Peyer's patch (tissue), 4 donors: ENCODE results near the gene CUBN. TPM values are rescaled to one million over a fixed set of nuclear protein-coding genes. Genes with fewer than 3 reads are reported as not detected.

ENCODE experiments used
- DNase-seq, 3 donors: peaks; one replicate each; pipeline ENCODE4 v3.0.0-alpha.2; 2017 to 2019
- H3K27ac ChIP-seq, 4 donors: fragments of 200-600 bp; sonication (generic); one replicate each; pipeline ENCODE4 v1.5.1; 2016 to 2019
- H3K27me3 ChIP-seq, 2 donors: fragments of 200-600 bp; sonication (generic); one replicate each; pipeline ENCODE4 v1.5.1; 2019
- H3K36me3 ChIP-seq, 3 donors: fragments of 200-600 bp; sonication (generic); one replicate each; pipeline ENCODE4 v1.5.1; 2016 to 2019
- H3K4me1 ChIP-seq, 4 donors: fragments of 200-600 bp; sonication (generic); one replicate each; pipeline ENCODE4 v1.5.1; 2016 to 2019
- H3K4me3 ChIP-seq, 4 donors: fragments of 200-600 bp; sonication (generic); 1 replicate in 3 of 4; 2 replicates in 1 of 4; pipeline ENCODE4 v1.5.1; 2016 to 2019; ENCODE audit warnings: mild to moderate bottlenecking in 1 of 4
- H3K9me3 ChIP-seq, 4 donors: fragments of 200-600 bp; sonication (generic); one replicate each; pipeline ENCODE4 v1.5.1; 2016 to 2019; ENCODE audit warnings: mild to moderate bottlenecking in 1 of 4
- CTCF ChIP-seq, 6 experiments: fragments of 450-650 bp in 4 of 6; fragments of 200-600 bp in 2 of 6; sonication (generic) in 1 of 6; IDR thresholded peaks; one replicate each; pipeline ENCODE4 v1.5.1; 2017 to 2019; ENCODE audit warnings: antibody characterized with exemption in 6 of 6, mild to moderate bottlenecking in 3 of 6, moderate library complexity in 1 of 6
- POLR2A ChIP-seq, 2 donors: fragments of 450-650 bp; IDR thresholded peaks; one replicate each; pipeline ENCODE4 v1.5.1; 2017; ENCODE audit warnings: antibody characterized with exemption in 2 of 2, mild to moderate bottlenecking in 2 of 2, moderate library complexity in 2 of 2
- total RNA-seq, 4 donors: library from RNA; depleted of rRNA; stranded (reverse); fragments of >200 nt; gene quantifications; one replicate each; pipeline ENCODE4 v1.1.0, GENCODE V29; 2016

CUBN gene
- total RNA-seq, 4 donors from 2014 or later = 2.5 to 329 (median 126) TPM

DNA sequence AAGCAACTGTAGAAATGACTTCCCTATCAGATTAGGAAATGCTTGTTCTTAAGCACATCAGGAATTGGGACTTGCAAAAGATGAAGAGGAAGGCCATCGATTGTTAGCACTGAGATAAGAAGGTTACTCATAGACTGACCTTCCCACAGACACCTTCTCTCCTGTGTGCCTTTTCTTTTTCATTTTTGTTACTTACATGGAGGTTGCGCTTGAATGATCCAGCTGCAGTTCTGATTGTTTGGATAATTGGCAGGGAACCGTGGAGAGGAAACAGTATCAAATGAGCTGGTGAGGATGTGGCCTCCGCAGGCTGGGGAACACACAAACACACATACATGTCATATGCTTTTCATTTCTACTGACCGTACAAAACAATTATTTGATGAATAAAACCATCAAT, 177.5 kb downstream of the CUBN start:
- no peaks in the 10 kb centered on the region for H3K9me3 ChIP-seq
- H3K27ac ChIP-seq = no peak overlapping the region
- TF ChIP-seq POLR2A (IDR thresholded peaks at IDR 0.05) (no peak), CTCF (IDR thresholded peaks at IDR 0.05) (no peak)
- no peaks in the 10 kb centered on the region for H3K36me3 ChIP-seq
- no peak for DNase-seq
- no peaks in the 10 kb centered on the region for H3K27me3 ChIP-seq
- no peak overlapping the region for H3K4me3 ChIP-seq
- H3K4me1 ChIP-seq = no peaks in the 10 kb centered on the region

- Histone ChIP-seq H3K27me3 (no peaks in the 10 kb centered on the region), H3K36me3 (no peaks in the 10 kb centered on the region), H3K4me1 (no peaks in the 10 kb centered on the region), H3K4me3 (no peak overlapping the region), H3K9me3 (no peaks in the 10 kb centered on the region), H3K27ac (no peak overlapping the region)
- TF ChIP-seq CTCF (IDR thresholded peaks at IDR 0.05) (no peak), POLR2A (IDR thresholded peaks at IDR 0.05) (no peak)
- no peak for DNase-seq
These were observed 178.7 kb downstream of the CUBN start for GRCh38 chr10:16950656-16951601.

DNA sequence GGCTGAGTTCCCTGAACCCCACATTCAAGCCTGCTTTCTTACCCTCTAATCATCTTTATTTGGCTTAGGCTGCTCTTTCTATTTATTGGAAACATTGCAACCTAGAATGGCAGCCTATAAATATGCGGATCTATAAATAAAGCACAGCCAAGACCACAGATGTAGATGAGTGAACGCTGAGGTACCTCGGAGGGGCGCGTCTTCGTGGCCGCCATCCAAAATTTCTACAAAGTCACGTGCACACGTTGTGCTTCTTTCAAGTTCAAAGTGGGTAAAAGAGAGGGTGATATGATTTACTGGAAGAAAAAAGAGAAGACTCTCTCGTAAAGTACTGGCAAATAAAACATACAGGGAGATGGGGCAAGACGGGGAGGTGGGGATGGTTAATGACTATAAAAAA, 179.8 kb downstream of the CUBN start:
- H3K27me3 ChIP-seq = no peaks in the 10 kb centered on the region
- no peak overlapping the region for H3K27ac ChIP-seq
- TF ChIP-seq CTCF (IDR thresholded peaks at IDR 0.05) (no peak), POLR2A (IDR thresholded peaks at IDR 0.05) (no peak)
- H3K36me3 ChIP-seq = no peaks in the 10 kb centered on the region
- no peak for DNase-seq
- no peaks in the 10 kb centered on the region for H3K4me1 ChIP-seq
- no peaks in the 10 kb centered on the region for H3K9me3 ChIP-seq
- no peak overlapping the region for H3K4me3 ChIP-seq

- Histone ChIP-seq H3K4me1 (no peaks in the 10 kb centered on the region), H3K4me3 (no peak overlapping the region), H3K27ac (no peak overlapping the region), H3K36me3 (no peaks in the 10 kb centered on the region), H3K9me3 (no peaks in the 10 kb centered on the region), H3K27me3 (no peaks in the 10 kb centered on the region)
- no peak for DNase-seq
- no peak for TF ChIP-seq POLR2A (IDR thresholded peaks at IDR 0.05)
- no peak for TF ChIP-seq CTCF (IDR thresholded peaks at IDR 0.05)
These were observed 181.2 kb downstream of the CUBN start for GRCh38 chr10:16948361-16948760.

- no peak for DNase-seq
- no peaks in the 10 kb centered on the region for H3K4me1 ChIP-seq
- TF ChIP-seq POLR2A (IDR thresholded peaks at IDR 0.05) = no peak
- TF ChIP-seq CTCF (IDR thresholded peaks at IDR 0.05) = no peak
- no peaks in the 10 kb centered on the region for H3K27me3 ChIP-seq
- H3K9me3 ChIP-seq = no peaks in the 10 kb centered on the region
- H3K27ac ChIP-seq = no peak overlapping the region
- no peaks in the 10 kb centered on the region for H3K36me3 ChIP-seq
- no peak overlapping the region for H3K4me3 ChIP-seq
These were observed 182.5 kb downstream of the CUBN start for GRCh38 chr10:16947069-16947468.
